LNCAP (cell line): ENCODE data around the gene ARF4.

Experiments used
- TF ChIP-seq, protein P1 (sequence below): fragments of 450-650 bp; IDR thresholded peaks from 2 replicates; pipeline ENCODE4 v1.5.1; 2017; ENCODE audit warnings: mild to moderate bottlenecking

The ARF4 gene

DNA sequence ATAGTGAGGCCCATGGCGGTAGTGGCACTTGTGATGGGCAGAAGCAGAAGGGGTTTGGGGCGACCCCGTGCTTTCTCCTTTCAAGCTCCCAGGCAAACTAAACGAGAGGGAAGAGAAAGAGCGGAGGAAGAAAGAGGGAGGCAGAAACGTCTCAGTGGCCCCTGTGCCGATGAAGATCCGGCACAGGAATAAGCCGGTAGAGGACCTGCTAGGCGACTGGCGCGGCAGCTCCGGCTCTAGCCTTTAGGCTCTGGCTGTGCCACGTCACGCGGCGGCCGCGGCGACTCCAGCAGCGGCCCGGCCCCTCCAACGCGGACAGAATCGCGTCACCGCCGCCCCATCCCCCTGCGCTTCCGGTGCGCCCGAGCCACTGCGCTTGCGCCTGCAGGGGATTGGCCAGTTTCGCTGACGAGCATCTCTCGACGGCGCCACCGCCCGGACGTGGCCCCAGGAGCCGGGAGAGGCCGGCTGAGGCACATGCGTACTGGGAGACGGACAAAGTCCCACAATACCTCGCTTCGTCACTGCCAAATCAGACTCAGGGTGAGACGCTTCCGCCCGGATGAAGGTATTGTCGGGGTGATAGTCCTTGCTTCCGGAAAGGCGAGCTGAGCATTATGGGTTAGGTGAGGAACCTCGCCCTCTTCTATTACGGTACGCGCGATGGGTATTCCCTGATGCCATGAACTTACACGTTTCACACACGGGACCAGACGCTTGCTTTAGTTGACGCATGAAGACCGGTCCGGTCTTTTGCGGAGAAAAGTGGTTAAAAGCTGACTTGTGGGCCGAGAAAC, at the start of gene ARF4:
Gene ARF4 (minus strand): TSS at position 218 of the 797 bp plus-strand sequence. CDS start 204 bp downstream, at position 14.
- TF ChIP-seq, protein P1, sequence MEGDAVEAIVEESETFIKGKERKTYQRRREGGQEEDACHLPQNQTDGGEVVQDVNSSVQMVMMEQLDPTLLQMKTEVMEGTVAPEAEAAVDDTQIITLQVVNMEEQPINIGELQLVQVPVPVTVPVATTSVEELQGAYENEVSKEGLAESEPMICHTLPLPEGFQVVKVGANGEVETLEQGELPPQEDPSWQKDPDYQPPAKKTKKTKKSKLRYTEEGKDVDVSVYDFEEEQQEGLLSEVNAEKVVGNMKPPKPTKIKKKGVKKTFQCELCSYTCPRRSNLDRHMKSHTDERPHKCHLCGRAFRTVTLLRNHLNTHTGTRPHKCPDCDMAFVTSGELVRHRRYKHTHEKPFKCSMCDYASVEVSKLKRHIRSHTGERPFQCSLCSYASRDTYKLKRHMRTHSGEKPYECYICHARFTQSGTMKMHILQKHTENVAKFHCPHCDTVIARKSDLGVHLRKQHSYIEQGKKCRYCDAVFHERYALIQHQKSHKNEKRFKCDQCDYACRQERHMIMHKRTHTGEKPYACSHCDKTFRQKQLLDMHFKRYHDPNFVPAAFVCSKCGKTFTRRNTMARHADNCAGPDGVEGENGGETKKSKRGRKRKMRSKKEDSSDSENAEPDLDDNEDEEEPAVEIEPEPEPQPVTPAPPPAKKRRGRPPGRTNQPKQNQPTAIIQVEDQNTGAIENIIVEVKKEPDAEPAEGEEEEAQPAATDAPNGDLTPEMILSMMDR, result no peak

DNA sequence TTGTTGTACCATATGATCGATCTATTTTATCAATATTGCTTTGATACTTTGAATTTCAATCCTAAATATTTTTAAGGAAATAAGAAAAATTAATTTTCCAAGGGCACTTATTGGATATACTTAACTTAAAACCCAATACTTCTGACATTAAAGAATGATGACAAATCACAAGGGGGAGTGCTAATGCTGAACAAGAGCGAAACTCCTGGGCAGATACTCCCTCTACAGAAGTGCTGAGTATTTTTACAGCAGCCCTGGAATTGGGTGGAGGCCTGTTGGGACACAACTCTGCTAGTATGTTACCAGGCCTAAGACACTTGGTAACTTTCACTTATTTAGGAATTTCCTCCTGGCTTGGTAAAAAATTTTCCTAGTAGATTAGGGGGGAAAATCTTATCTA, 49.6 kb upstream of the ARF4 start:
- TF ChIP-seq, protein P1, result peak; percentile 10; the same call in 1 of the 2 replicates

GRCh38 chr3:57644740-57645139, 47.6 kb upstream of the ARF4 start:
- TF ChIP-seq, protein P1, result no peak

GRCh38 chr3:57637391-57637790, 40.2 kb upstream of the ARF4 start:
- TF ChIP-seq, protein P1, result no peak

GRCh38 chr3:57627976-57628375, 30.8 kb upstream of the ARF4 start:
- TF ChIP-seq, protein P1, result no peak

DNA sequence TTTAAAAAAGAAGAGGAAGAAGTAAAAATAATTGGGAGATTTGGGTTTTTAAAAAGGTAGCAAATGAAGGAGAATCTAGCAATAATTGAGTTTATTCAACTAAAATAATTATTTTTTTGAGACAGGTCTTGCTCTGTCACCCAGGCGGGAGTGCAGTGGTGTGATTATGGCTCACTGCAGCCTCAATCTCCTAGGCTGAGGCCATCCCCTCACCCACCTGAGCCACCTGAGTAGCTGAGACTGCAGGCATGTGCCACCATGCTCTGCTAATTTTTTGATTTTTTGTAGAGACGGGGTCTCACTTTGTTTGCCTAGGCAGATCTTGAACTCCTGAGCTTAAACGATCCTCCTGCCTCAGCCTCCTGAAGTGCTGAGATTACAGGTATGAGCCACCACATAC, 27.7 kb upstream of the ARF4 start:
- TF ChIP-seq, protein P1, result no peak

DNA sequence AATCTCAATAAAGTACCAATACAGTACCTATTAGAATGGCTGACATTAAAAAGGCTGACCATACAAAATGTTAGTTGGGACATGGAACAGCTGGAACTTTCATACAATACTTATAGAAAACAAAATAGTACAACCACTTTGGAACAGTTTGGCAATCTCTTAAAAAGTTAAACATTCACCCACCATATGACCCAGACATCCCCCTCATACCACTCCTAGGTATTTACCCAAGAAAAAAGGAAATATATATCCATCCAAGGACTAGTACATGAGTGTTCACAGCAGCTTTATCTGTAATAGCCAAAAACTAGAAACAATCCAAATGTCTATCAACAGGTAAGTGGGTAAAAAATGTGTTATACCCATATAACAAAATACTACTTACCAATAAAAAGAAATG, 25.2 kb upstream of the ARF4 start:
- TF ChIP-seq, protein P1, result no peak
